ENCODE measurements around the gene TMC5.
"Not testable (repeated sequence)": the region's sequence is repeated elsewhere in the genome, so short reads cannot be mapped to it uniquely, and the experiment has no call there.

Gene TMC5

GRCh38 chr16:19400711-19401110, 17.0 kb upstream of the TMC5 start:
- DNase-seq, result no peak

- no peak for DNase-seq
Measured at GRCh38 chr16:19406891-19407491, 10.7 kb upstream of the TMC5 start.

GRCh38 chr16:19410435-19411171, 7.1 kb upstream of the TMC5 start:
- no peak for DNase-seq

- no peak for DNase-seq
Measured at GRCh38 chr16:19411298-19411697, 6.4 kb upstream of the TMC5 start.

- not testable (repeated sequence) for DNase-seq
Measured at GRCh38 chr16:19412055-19412454, 5.6 kb upstream of the TMC5 start.

GRCh38 chr16:19415461-19415860, 2.2 kb upstream of the TMC5 start:
- DNase-seq, result no peak

GRCh38 chr16:19415918-19416317, 1.8 kb upstream of the TMC5 start:
- no peak for DNase-seq

- DNase-seq, result no peak
Measured at GRCh38 chr16:19418200-19418599, 517 bp downstream of the TMC5 start.

GRCh38 chr16:19419698-19420075, 2.0 kb downstream of the TMC5 start:
- no peak for DNase-seq

- no peak for DNase-seq
Measured at GRCh38 chr16:19424478-19424877, 6.8 kb downstream of the TMC5 start.

- DNase-seq, result no peak
Measured at GRCh38 chr16:19430345-19430744, 12.7 kb downstream of the TMC5 start.

GRCh38 chr16:19431636-19432340, 14.1 kb downstream of the TMC5 start:
- DNase-seq, result no peak

GRCh38 chr16:19432429-19432828, 14.7 kb downstream of the TMC5 start:
- no peak for DNase-seq

- no peak for DNase-seq
Measured at GRCh38 chr16:19434584-19434983, 16.9 kb downstream of the TMC5 start.

GRCh38 chr16:19436540-19436939, 18.9 kb downstream of the TMC5 start:
- no peak for DNase-seq

- no peak for DNase-seq
Measured at GRCh38 chr16:19437280-19437679, 19.6 kb downstream of the TMC5 start.

GRCh38 chr16:19438739-19439138, 21.1 kb downstream of the TMC5 start:
- DNase-seq, result no peak

GRCh38 chr16:19439483-19439882, 21.8 kb downstream of the TMC5 start:
- no peak for DNase-seq

- DNase-seq, result no peak
Measured at GRCh38 chr16:19443659-19444058, 26.0 kb downstream of the TMC5 start.

- no peak for DNase-seq
Measured at GRCh38 chr16:19446300-19446846, 28.7 kb downstream of the TMC5 start.

- no peak for DNase-seq
Measured at GRCh38 chr16:19446886-19447285, 29.2 kb downstream of the TMC5 start.

- no peak for DNase-seq
Measured at GRCh38 chr16:19450186-19450585, 32.5 kb downstream of the TMC5 start.

- DNase-seq, result no peak
Measured at GRCh38 chr16:19458722-19459379, 41.2 kb downstream of the TMC5 start.

All from NCI-H226 (cell line).